ENCODE data around the gene ZNF189. TPM values are rescaled to one million over a fixed set of nuclear protein-coding genes. Genes with fewer than 3 reads are reported as not detected.

The ZNF189 gene
- 1 to 10 TPM; 8.3 to 9.0 TPM for total RNA-seq

DNA sequence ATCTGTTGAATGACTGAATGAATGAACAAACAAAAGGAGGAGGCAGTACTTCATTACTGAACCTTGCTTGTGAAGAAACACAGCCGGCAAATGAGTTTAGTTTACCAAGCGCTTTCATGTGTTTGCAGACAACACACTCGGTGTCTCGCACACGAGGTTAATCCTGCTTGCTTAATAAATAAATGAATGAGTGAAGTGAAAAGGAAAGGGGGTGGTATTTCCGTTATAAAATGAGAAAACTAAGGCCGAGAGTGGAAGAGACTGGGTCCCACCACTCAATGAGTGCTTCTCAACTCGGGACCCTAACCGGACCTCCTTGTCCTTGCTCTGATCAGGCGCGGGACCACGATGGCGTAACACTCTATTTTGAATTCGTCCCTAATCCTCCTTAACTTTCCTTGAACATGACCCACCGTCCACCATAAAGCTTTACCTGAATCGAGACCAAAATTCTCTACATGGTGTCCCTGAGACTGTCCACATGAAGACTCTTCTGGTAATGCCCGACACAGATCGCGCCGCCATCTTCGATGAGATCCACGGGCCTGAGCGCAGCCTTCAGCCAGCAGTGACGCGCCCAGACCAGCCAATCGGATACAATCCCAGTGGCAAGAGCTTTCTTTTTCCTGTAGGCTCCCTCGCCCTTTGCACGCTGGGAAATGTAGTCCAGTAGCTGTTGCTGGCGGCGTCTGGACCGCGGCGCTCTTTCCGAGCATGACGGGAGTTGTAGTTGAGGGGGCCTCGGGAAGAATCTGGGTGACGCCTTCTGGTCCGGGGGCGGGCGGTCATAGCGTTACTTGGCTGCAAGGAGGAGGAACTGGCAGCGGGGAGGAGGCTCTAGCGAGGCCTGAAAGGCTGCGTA is at the start of gene ZNF189, which contains the start of gene MRPL50:
Gene ZNF189 (plus strand): TSS at position 784 of the 862 bp plus-strand sequence. CDS start 306 bp downstream, outside the sequence.
Gene MRPL50 (minus strand): TSS at position 551 of the 862 bp plus-strand sequence. CDS start 26 bp downstream, at position 525.
- Mint-ChIP-seq H3K9me3 (peaks cover 10 to 14% of the 10 kb centered on the region in 2 donors), H3K36me3 (ENCODE audit: insufficient read depth in 2 of 2) (peaks cover 43 to 70% of the 10 kb centered on the region in 2 donors), H3K4me1 (ENCODE audit: low read depth) (peaks cover 67% of the 10 kb centered on the region), H3K27ac (peak within 1 kb of the TSS; percentile 99), H3K27me3 (ENCODE audit: low read depth) (no peaks in the 10 kb centered on the region), H3K4me3 (peak within 1 kb of the TSS; percentile 90 to 99)
- DNase-seq (peak; percentile 95 to 96), ATAC-seq (replicated peaks in 1 of 2) (peak; percentile 96 to 97)

DNA sequence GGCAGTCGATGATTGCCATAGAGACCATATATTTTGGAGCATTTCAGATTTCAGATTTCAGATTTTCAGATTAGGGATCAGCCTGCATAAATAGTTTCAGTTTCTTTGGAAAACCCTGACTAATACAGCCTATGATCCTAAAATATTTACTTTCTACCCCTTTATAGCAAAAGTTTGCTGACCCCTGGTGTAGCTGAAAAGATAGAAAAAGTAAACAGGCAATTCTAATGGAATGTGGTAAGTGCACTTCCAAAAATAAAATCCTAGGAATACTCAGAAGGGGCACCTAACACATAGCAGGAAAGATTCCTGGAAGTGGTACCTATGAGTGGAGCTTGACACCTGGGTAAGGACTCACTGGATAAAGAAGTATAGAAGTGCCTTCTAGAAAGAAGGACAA is 48.4 kb upstream of the ZNF189 start:
- Mint-ChIP-seq H3K36me3 (ENCODE audit: insufficient read depth in 2 of 2) (no peaks in the 10 kb centered on the region), H3K4me3 (no peak overlapping the region), H3K27me3 (ENCODE audit: low read depth) (peaks cover 33% of the 10 kb centered on the region), H3K9me3 (peaks cover 0 to 5% of the 10 kb centered on the region in 2 donors), H3K27ac (no peak overlapping the region), H3K4me1 (ENCODE audit: low read depth) (no peaks in the 10 kb centered on the region)
- ATAC-seq (replicated peaks in 1 of 2) (no peak), DNase-seq (no peak)

DNA sequence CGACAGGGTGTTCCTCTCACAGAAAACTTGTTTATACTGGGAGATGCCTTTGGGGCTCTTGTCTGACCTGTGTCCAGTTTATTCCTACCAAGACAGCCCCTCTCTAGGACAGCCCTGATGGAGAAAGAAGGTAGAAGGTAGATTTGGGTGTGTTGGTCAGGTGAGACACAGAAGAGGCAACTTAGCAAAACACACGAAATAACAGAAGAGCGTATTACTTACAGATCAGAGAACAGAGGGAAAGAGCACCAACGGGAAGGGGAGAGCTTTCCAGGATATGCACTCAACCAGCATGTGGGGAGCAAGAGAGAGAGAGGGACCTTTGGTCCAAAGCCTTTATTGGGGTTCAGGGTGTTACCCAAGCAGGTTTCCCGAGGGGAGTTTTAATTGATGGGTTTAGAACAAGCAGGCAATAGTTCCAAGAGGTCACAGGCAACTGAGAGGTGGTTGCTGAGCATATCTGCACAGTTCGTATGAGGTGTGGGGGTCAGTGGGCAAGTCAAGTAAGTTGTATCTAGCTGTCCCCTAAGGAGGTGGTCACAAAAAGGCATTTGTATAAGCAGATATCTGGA is 45.7 kb upstream of the ZNF189 start:
- no peak overlapping the region for H3K4me3 Mint-ChIP-seq
- H3K9me3 Mint-ChIP-seq = peaks cover 0 to 5% of the 10 kb centered on the region in 2 donors
- H3K4me1 Mint-ChIP-seq (ENCODE audit: low read depth) = no peaks in the 10 kb centered on the region
- DNase-seq (no peak), ATAC-seq (replicated peaks in 1 of 2) (no peak)
- no peaks in the 10 kb centered on the region for H3K36me3 Mint-ChIP-seq (ENCODE audit: insufficient read depth in 2 of 2)
- H3K27ac Mint-ChIP-seq = no peak overlapping the region
- peaks cover 25% of the 10 kb centered on the region for H3K27me3 Mint-ChIP-seq (ENCODE audit: low read depth)

GRCh38 chr9:101353683-101354082 is 45.0 kb upstream of the ZNF189 start:
- no peak for DNase-seq
- Mint-ChIP-seq H3K27me3 (ENCODE audit: low read depth) (peaks cover 21% of the 10 kb centered on the region), H3K27ac (no peak overlapping the region), H3K9me3 (peaks cover 0 to 5% of the 10 kb centered on the region in 2 donors), H3K4me3 (no peak overlapping the region), H3K4me1 (ENCODE audit: low read depth) (no peaks in the 10 kb centered on the region), H3K36me3 (ENCODE audit: insufficient read depth in 2 of 2) (no peaks in the 10 kb centered on the region)
- ATAC-seq (replicated peaks in 1 of 2) = no peak

DNA sequence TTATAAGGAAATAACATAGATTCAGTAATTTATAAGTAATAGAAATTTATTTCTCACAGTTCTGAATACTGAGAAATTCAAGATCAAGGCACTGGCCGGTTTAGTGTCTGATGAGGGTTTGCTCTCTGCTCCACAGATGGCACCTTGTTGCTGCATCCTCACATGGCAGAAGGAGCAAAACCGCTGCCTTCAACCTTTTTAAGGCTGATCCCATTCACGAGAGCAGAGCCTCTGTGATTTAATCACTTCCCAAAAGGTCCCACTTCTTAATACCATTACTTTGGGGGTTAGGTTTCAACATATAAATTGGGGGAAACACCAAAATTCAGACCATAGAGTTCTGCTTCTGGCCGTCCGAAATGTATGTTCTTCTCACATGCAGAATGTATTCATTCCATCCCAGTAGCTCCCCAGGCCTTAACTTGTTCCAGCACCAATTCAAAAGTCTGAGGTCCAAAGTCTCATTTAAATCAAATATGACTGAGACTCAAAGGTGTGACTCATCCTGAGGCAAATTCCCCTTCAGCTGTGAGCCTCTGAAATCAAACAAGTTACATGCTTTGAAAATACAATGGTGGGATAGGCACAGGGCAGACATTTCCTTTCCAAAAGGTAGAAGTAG is 44.4 kb upstream of the ZNF189 start:
- H3K27me3 Mint-ChIP-seq (ENCODE audit: low read depth) = peaks cover 16% of the 10 kb centered on the region
- H3K36me3 Mint-ChIP-seq (ENCODE audit: insufficient read depth in 2 of 2) = no peaks in the 10 kb centered on the region
- H3K4me1 Mint-ChIP-seq (ENCODE audit: low read depth) = no peaks in the 10 kb centered on the region
- no peak overlapping the region for H3K27ac Mint-ChIP-seq
- DNase-seq (no peak), ATAC-seq (replicated peaks in 1 of 2) (no peak)
- peaks cover 0 to under 1% of the 10 kb centered on the region in 2 donors for H3K9me3 Mint-ChIP-seq
- no peak overlapping the region for H3K4me3 Mint-ChIP-seq

DNA sequence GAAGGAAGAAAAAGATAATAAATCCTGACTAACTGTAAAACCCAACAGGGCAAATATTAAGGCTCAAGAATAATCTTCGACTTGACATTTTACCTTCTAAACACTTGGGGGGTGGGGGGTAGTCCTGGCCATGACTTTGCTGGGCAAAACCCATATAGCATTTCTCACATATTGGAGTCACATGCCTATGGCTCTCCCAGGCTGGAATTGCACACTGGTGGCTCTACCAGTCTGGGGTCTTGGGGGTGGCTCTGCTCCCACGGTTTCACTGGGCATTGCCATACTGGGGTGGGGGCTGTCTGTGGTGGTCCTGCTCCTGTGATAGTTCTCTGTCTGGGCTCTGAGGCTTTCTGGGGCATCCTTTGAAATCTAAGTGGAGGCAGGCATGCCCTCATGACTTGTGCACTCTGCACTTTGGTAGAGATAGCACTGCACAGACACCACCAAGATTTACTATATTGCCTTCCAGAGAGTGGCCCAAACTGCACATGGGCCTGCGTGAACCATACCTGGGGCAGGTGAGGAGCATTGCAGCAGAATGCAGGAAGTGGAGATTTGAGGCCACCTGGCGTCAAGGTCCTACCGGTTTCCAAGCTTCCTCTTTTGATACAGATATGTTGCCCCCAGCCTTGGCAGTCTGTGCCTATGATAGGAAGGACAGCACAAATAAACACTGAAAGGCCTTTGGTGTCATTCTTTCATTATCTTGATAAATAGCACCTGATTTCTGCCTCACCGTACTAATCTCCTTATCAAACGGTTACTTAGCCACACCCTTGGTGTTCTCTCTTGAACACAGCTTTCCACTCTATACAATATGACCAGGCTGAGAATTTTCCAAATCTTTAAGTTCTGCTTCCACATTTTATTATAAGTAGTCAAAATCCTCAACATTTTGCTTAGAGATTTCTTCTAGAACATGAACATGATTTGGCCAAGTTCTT is 43.6 kb upstream of the ZNF189 start:
- Mint-ChIP-seq H3K27ac (no peak overlapping the region), H3K9me3 (no peaks in the 10 kb centered on the region), H3K4me1 (ENCODE audit: low read depth) (no peaks in the 10 kb centered on the region), H3K27me3 (ENCODE audit: low read depth) (peaks cover 13% of the 10 kb centered on the region), H3K4me3 (no peak overlapping the region), H3K36me3 (ENCODE audit: insufficient read depth in 2 of 2) (no peaks in the 10 kb centered on the region)
- ATAC-seq (replicated peaks in 1 of 2) = no peak
- no peak for DNase-seq

- Mint-ChIP-seq H3K27ac (no peak overlapping the region), H3K27me3 (ENCODE audit: low read depth) (peaks cover 13% of the 10 kb centered on the region), H3K4me3 (no peak overlapping the region), H3K9me3 (no peaks in the 10 kb centered on the region), H3K36me3 (ENCODE audit: insufficient read depth in 2 of 2) (no peaks in the 10 kb centered on the region), H3K4me1 (ENCODE audit: low read depth) (no peaks in the 10 kb centered on the region)
- DNase-seq = no peak
- ATAC-seq (replicated peaks in 1 of 2) = no peak
Observed at GRCh38 chr9:101356619-101357018, 42.0 kb upstream of the ZNF189 start.

- Mint-ChIP-seq H3K4me1 (ENCODE audit: low read depth) (no peaks in the 10 kb centered on the region), H3K9me3 (peaks cover 0 to 2% of the 10 kb centered on the region in 2 donors), H3K27ac (no peak overlapping the region), H3K27me3 (ENCODE audit: low read depth) (no peaks in the 10 kb centered on the region), H3K4me3 (no peak overlapping the region), H3K36me3 (ENCODE audit: insufficient read depth in 2 of 2) (no peaks in the 10 kb centered on the region)
- ATAC-seq (replicated peaks in 1 of 2) (no peak), DNase-seq (no peak)
Observed at GRCh38 chr9:101359679-101360078, 39.0 kb upstream of the ZNF189 start.

GRCh38 chr9:101360647-101361046 is 38.0 kb upstream of the ZNF189 start:
- Mint-ChIP-seq H3K9me3 (peaks cover 0 to 2% of the 10 kb centered on the region in 2 donors), H3K36me3 (ENCODE audit: insufficient read depth in 2 of 2) (no peaks in the 10 kb centered on the region), H3K27me3 (ENCODE audit: low read depth) (no peaks in the 10 kb centered on the region), H3K4me3 (no peak overlapping the region), H3K27ac (no peak overlapping the region), H3K4me1 (ENCODE audit: low read depth) (no peaks in the 10 kb centered on the region)
- DNase-seq (no peak), ATAC-seq (replicated peaks in 1 of 2) (no peak)

DNA sequence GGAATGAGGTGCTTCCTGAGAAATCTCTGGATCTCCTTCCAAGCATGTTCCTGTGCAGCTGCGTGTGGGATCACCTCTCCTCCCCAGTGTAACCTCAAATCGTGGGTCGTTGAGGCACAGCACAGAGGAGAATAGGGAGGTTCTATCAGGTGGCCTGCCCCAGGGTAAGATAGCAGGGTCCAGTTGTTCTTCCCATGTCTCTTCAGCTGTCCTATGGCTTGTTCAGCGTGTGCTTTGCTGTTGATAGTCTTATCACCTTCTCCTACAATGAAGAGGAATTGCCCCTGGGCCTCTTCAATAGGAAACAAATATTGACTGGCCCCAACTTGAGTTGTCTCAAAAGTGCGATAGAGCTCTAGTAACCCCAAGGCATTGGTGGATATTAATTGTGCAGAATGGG is 36.2 kb upstream of the ZNF189 start:
- ATAC-seq (replicated peaks in 1 of 2) (no peak), DNase-seq (no peak)
- H3K4me1 Mint-ChIP-seq (ENCODE audit: low read depth) = no peaks in the 10 kb centered on the region
- H3K4me3 Mint-ChIP-seq = no peak overlapping the region
- peaks cover 0 to 2% of the 10 kb centered on the region in 2 donors for H3K9me3 Mint-ChIP-seq
- H3K36me3 Mint-ChIP-seq (ENCODE audit: insufficient read depth in 2 of 2) = no peaks in the 10 kb centered on the region
- H3K27me3 Mint-ChIP-seq (ENCODE audit: low read depth) = peaks cover 4% of the 10 kb centered on the region
- H3K27ac Mint-ChIP-seq = no peak overlapping the region

GRCh38 chr9:101365181-101365580 is 33.5 kb upstream of the ZNF189 start:
- DNase-seq (no peak), ATAC-seq (replicated peaks in 1 of 2) (no peak)
- peaks cover 4% of the 10 kb centered on the region for H3K27me3 Mint-ChIP-seq (ENCODE audit: low read depth)
- no peak overlapping the region for H3K4me3 Mint-ChIP-seq
- no peaks in the 10 kb centered on the region for H3K36me3 Mint-ChIP-seq (ENCODE audit: insufficient read depth in 2 of 2)
- H3K9me3 Mint-ChIP-seq = peaks cover 0 to 2% of the 10 kb centered on the region in 2 donors
- no peaks in the 10 kb centered on the region for H3K4me1 Mint-ChIP-seq (ENCODE audit: low read depth)
- no peak overlapping the region for H3K27ac Mint-ChIP-seq

DNA sequence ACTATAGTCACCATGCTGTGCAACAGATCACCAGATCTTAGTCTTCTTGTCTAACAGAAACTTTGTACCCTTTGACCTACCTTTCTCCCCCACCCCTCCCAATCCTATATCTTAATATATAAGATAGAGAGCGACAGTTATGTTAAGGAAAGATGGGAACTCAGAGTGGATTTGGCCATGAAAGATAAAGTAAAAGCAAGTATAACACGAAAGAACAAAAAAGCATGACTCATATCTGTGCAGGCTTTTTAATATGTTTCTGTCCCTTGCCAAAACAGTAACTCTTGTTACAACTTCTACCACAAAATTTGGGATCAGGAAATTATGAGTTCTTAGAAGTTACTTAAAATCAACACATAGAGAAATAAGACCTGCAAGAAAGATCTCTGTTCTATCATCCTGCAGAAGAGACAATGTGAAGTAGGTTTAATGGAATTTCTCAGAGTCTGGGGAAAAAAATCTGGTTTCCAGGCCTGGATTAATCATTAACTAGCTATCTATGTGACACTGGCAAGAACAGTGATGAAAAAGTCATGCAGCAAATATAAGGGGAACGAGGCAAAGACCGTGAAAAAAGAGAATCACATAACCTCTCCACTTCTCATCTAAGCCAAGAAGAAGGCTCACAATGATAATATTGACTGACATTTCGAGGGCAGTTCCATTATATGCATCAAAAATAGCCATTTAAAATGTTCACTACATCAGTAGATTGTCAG is 32.5 kb upstream of the ZNF189 start:
- Mint-ChIP-seq H3K36me3 (ENCODE audit: insufficient read depth in 2 of 2) (no peaks in the 10 kb centered on the region), H3K9me3 (peaks cover 0 to 2% of the 10 kb centered on the region in 2 donors), H3K4me1 (ENCODE audit: low read depth) (no peaks in the 10 kb centered on the region), H3K4me3 (no peak overlapping the region), H3K27me3 (ENCODE audit: low read depth) (peaks cover 4% of the 10 kb centered on the region), H3K27ac (no peak overlapping the region)
- DNase-seq (no peak), ATAC-seq (replicated peaks in 1 of 2) (no peak)

Data from activated T-cell treated with anti-CD3 and anti-CD28 coated beads, Interleukin-2, amount 50 U/mL, for 72 hours (primary cell).